GM20431 (cell line): Measurements from ENCODE around the gene TMPO.
"Not testable (repeated sequence)": the region's sequence is repeated elsewhere in the genome, so short reads cannot be mapped to it uniquely, and the experiment has no call there.

Experiments used
- in situ Hi-C: fragments of 300-500 bp; cut with MseI, MboI; formaldehyde crosslinking; loops from one replicate; pipeline ENCODE4 v1.15.0; 2020; ENCODE audit warnings: low sequenced_read_pairs; ENCODE audit not compliant: unreplicated experiment

The TMPO gene

GRCh38 chr12:98509063-98509462 lies 6.3 kb upstream of the TMPO start:
- in situ Hi-C loops: no loop called here

- in situ Hi-C loops: not testable (repeated sequence)
Observed at GRCh38 chr12:98511806-98512205, 3.6 kb upstream of the TMPO start.

- in situ Hi-C loops: no loop called here
Observed at GRCh38 chr12:98513379-98514322, 1.7 kb upstream of the TMPO start.

- in situ Hi-C loops: no loop called here
Observed at GRCh38 chr12:98514982-98515286, 456 bp upstream of the TMPO start.

- in situ Hi-C loops: no loop called here
Observed at GRCh38 chr12:98516111-98516873, 902 bp downstream of the TMPO start.

- in situ Hi-C loops: no loop called here
Observed at GRCh38 chr12:98519257-98519907, 4.0 kb downstream of the TMPO start.

GRCh38 chr12:98530068-98530467 lies 14.7 kb downstream of the TMPO start:
- in situ Hi-C loops: no loop called here

GRCh38 chr12:98532687-98533304 lies 17.4 kb downstream of the TMPO start:
- in situ Hi-C loops: no loop called here

GRCh38 chr12:98533723-98534251 lies 18.4 kb downstream of the TMPO start:
- in situ Hi-C loops: no loop called here

- in situ Hi-C loops: no loop called here
Observed at GRCh38 chr12:98538031-98538430, 22.6 kb downstream of the TMPO start.

- in situ Hi-C loops: no loop called here
Observed at GRCh38 chr12:98543701-98544100, 28.3 kb downstream of the TMPO start.

- in situ Hi-C loops: no loop called here
Observed at GRCh38 chr12:98544751-98545150, 29.4 kb downstream of the TMPO start.

GRCh38 chr12:98549371-98550110 lies 34.2 kb downstream of the TMPO start:
- in situ Hi-C loops: no loop called here

GRCh38 chr12:98551787-98552186 lies 36.4 kb downstream of the TMPO start:
- in situ Hi-C loops: no loop called here

GRCh38 chr12:98558097-98558496 lies 42.7 kb downstream of the TMPO start:
- in situ Hi-C loops: not testable (repeated sequence)

- in situ Hi-C loops: no loop called here
Observed at GRCh38 chr12:98559666-98560065, 44.3 kb downstream of the TMPO start.

- in situ Hi-C loops: no loop called here
Observed at GRCh38 chr12:98561846-98562245, 46.5 kb downstream of the TMPO start.

- in situ Hi-C loops: no loop called here
Observed at GRCh38 chr12:98572010-98572409, 56.6 kb downstream of the TMPO start.

GRCh38 chr12:98574110-98574509 lies 58.7 kb downstream of the TMPO start:
- in situ Hi-C loops: no loop called here

- in situ Hi-C loops: no loop called here
Observed at GRCh38 chr12:98575013-98575412, 59.6 kb downstream of the TMPO start.
